Renal pelvis (tissue), 4 donors: ENCODE results near the gene RNF182. TPM values are rescaled to one million over a fixed set of nuclear protein-coding genes. Genes with fewer than 3 reads are reported as not detected.

Source experiments
- DNase-seq: peaks from one replicate; pipeline ENCODE4 v3.0.0-alpha.2; 2013
- polyA plus RNA-seq, 3 donors: library from polyadenylated mRNA; unstranded; fragments of 120-200 nt; gene quantifications; one replicate each; pipeline ENCODE4 v1.2.1, GENCODE V29; 2013; ENCODE audit not compliant: insufficient read length in 3 of 3

The RNF182 gene
- polyA plus RNA-seq, 3 donors: 3.0 to 4.1 (median 3.5) TPM

GRCh38 chr6:14029605-14030004 lies 104.9 kb downstream of the RNF182 start:
- no peak for DNase-seq

Other genes starting within 250 kb of the RNF182 start
- gene RANBP9, start 213.1 kb upstream of the RNF182 start, polyA plus RNA-seq: 10 to 100 TPM; 39.9 to 41.6 (median 39.9) TPM
- gene MCUR1, start 110.4 kb upstream of the RNF182 start, polyA plus RNA-seq: 10 to 100 TPM; 49.7 to 61.2 (median 51.5) TPM
- gene CD83, start 192.8 kb downstream of the RNF182 start, polyA plus RNA-seq: 10 to 100 TPM in 2 of 3 donors, 1 to 10 TPM in 1; 9.5 to 12.7 (median 11.2) TPM